Measurements from ENCODE around the gene NUS1. TPM values are rescaled to one million over a fixed set of nuclear protein-coding genes. Genes with fewer than 3 reads are reported as not detected.

The NUS1 gene
- total and polyA plus RNA-seq, 9 of the 15 experiments (the other 6 are each of a cell fraction or from before 2014, with no cell fraction given), result 16.3 to 53.7 (median 26.4) TPM

GRCh38 chr6:117681162-117681741 is 6.0 kb downstream of the NUS1 start (continued):
- TF ChIP-seq ARID3B (CRISPR knock-in tag; IDR thresholded peaks at IDR 0.05; ENCODE audit: borderline replicate concordance), result no peak

DNA sequence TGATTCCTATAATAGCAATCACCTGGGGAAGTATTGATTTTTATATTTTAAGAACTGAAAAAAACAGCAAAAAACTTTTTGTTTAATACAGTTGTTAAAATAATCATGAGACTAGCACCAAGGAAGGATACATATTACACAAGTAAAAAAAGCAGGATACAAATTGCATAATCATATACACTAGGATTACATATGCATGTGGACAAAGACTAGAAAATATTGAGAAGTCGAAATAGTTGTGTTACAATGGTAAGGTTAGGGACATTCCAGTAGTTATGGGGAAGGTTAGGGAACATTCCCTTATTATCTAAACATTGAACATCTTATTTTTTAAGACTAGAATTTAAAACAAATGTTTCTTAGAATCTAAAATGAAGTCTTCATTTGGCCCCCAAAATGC is 9.5 kb downstream of the NUS1 start:
- Histone ChIP-seq H3K36me3 (ENCODE audit: control insufficient read depth, insufficient read depth, low read length) (peaks cover 55% of the 10 kb centered on the region), H3K4me3 (no peak overlapping the region), H3K4me2 (ENCODE audit: insufficient read depth, low read length) (no peak overlapping the region), H3K27ac (ENCODE audit: extremely low read depth, low read depth, low read length) (no peak overlapping the region), H3K4me1 (replicated peaks in 1 of 2; ENCODE audit: control insufficient read depth in 2 of 2, insufficient read depth in 2 of 2, low read length in 2 of 2) (peaks cover 5 to 6% of the 10 kb centered on the region in 2 experiments; a peak in 2 of 5 replicates), H3K27me3 (ENCODE audit: control insufficient read depth in 2 of 2, insufficient read depth in 2 of 2, low read length in 2 of 2) (no peaks in the 10 kb centered on the region), H3K9ac (ENCODE audit: insufficient read depth in 1 of 2, low read depth in 2 of 2, low read length in 2 of 2) (no peak overlapping the region), H3K79me2 (ENCODE audit: control insufficient read depth, insufficient read depth, low read length) (peaks cover 98% of the 10 kb centered on the region), H2AFZ (ENCODE audit: low read depth, low read length) (no peak overlapping the region), H4K20me1 (replicated peaks; ENCODE audit: control insufficient read depth, insufficient read depth, low read length) (peaks cover 5% of the 10 kb centered on the region; the same call in 1 of the 2 replicates), H3K9me1 (ENCODE audit: control insufficient read depth, insufficient read depth, low read length) (peaks cover 3% of the 10 kb centered on the region), H3K9me3 (replicated peaks; ENCODE audit: control insufficient read depth, insufficient read depth, low read depth, low read length) (0 out of 2 replicates have a peak, but pooled peaks cover under 1% of the 10 kb centered on the region)
- WGBS (ENCODE audit: insufficient coverage, low coverage, missing lambda C conversion rate), result 100% methylated on average over 1 of the region's 1 CpG
- FAIRE-seq (no peak), DNase-seq (ENCODE audit: extremely low read depth in 1 of 4, low spot score in 3 of 4) (no peak), ATAC-seq (no peak)
- ChIA-PET CTCF (ENCODE audit: low intra/inter-chr PET ratio) (no interaction called here), POLR2A (no interaction called here)
- intact Hi-C loops (cut with micrococcal nuclease) (no loop called here), in situ Hi-C loops (cut with MboI) (no loop called here)
- no peak for TF ChIP-seq CEBPG (CRISPR knock-in tag; IDR thresholded peaks at IDR 0.05)
- TF ChIP-seq CEBPG (tag; conservative IDR thresholded peaks at IDR 0.05 in 1 of 2, IDR thresholded peaks at IDR 0.05 in 1 of 2), result 0 out of 4 replicates have a peak, but pooled peaks of 1 of the 2 experiments have one; percentile 14
- TF ChIP-seq PML (IDR thresholded peaks at IDR 0.05; ENCODE audit: low read length), result no peak
- no TSS peak for BruUV-seq (replicated peaks)
